ENCODE results near the gene CYP2S1.

CYP2S1 gene

GRCh38 chr19:41255171-41255570, 62.2 kb downstream of the CYP2S1 start:
- in situ Hi-C loops (cut with MboI; ENCODE audit: low sequenced_read_pairs, unreplicated experiment): no loop called here
- TF ChIP-seq, protein P1, sequence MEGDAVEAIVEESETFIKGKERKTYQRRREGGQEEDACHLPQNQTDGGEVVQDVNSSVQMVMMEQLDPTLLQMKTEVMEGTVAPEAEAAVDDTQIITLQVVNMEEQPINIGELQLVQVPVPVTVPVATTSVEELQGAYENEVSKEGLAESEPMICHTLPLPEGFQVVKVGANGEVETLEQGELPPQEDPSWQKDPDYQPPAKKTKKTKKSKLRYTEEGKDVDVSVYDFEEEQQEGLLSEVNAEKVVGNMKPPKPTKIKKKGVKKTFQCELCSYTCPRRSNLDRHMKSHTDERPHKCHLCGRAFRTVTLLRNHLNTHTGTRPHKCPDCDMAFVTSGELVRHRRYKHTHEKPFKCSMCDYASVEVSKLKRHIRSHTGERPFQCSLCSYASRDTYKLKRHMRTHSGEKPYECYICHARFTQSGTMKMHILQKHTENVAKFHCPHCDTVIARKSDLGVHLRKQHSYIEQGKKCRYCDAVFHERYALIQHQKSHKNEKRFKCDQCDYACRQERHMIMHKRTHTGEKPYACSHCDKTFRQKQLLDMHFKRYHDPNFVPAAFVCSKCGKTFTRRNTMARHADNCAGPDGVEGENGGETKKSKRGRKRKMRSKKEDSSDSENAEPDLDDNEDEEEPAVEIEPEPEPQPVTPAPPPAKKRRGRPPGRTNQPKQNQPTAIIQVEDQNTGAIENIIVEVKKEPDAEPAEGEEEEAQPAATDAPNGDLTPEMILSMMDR (IDR thresholded peaks at IDR 0.05; ENCODE audit: borderline replicate concordance, control extremely low read depth, extremely low read depth, insufficient read depth, missing control alignments): no peak
- DNase-seq (ENCODE audit: low spot score): no peak

All from GM13976 (cell line).